ENCODE results near the gene TARBP2.
A peak's percentile ranks its signal among the peaks of the same experiment; 100 is the strongest.

TARBP2 gene

DNA sequence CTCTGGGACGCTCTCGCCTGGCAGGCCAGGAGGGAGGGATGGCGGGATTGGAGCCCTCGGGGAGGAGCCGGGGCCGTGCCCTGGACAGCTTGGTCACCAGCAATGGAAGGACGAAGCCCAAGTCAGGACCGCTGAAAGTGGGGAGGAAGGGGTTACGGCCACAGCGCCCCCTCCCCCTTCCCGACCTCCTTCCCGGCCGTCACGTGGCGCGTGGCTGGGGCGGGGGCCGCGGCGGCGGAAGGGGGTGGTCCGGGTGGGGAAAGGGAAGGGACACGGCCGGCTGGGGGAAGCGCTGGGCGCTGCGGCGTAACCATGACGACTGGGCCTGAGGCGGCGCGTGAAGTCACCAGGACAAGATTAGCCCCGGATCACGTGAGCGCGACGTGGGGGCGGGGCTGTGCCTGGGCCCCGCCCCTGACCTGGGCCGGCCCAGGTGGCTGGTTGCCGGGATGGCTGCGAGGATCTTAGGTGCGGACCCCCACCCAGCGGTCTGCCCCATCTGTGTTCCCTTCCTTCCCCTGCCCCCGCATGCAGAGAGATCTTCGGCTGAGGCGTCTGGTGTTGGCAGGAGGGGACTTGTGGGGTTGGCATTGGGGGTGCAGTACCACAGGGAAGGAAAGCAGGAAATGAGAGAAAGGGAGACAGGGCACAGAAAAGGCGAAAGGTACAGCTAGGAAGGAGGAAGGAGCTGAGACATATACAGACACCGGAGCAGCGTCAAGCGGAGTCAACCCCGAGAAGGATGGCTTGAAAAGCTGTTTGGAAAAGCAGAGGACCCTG lies 8.1 kb upstream of the TARBP2 start:
- H3K4me3 ChIP-seq (replicated peaks in 1 of 2; ENCODE audit: low read depth in 2 of 2, low read length in 2 of 2) = peak overlapping the region; percentile 40 to 56
- TF ChIP-seq, protein P1, sequence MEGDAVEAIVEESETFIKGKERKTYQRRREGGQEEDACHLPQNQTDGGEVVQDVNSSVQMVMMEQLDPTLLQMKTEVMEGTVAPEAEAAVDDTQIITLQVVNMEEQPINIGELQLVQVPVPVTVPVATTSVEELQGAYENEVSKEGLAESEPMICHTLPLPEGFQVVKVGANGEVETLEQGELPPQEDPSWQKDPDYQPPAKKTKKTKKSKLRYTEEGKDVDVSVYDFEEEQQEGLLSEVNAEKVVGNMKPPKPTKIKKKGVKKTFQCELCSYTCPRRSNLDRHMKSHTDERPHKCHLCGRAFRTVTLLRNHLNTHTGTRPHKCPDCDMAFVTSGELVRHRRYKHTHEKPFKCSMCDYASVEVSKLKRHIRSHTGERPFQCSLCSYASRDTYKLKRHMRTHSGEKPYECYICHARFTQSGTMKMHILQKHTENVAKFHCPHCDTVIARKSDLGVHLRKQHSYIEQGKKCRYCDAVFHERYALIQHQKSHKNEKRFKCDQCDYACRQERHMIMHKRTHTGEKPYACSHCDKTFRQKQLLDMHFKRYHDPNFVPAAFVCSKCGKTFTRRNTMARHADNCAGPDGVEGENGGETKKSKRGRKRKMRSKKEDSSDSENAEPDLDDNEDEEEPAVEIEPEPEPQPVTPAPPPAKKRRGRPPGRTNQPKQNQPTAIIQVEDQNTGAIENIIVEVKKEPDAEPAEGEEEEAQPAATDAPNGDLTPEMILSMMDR (IDR thresholded peaks at IDR 0.05; ENCODE audit: low read depth, low read length) = no peak
- DNase-seq (ENCODE audit: low read depth in 2 of 2) = peak; percentile 86 to 95

DNA sequence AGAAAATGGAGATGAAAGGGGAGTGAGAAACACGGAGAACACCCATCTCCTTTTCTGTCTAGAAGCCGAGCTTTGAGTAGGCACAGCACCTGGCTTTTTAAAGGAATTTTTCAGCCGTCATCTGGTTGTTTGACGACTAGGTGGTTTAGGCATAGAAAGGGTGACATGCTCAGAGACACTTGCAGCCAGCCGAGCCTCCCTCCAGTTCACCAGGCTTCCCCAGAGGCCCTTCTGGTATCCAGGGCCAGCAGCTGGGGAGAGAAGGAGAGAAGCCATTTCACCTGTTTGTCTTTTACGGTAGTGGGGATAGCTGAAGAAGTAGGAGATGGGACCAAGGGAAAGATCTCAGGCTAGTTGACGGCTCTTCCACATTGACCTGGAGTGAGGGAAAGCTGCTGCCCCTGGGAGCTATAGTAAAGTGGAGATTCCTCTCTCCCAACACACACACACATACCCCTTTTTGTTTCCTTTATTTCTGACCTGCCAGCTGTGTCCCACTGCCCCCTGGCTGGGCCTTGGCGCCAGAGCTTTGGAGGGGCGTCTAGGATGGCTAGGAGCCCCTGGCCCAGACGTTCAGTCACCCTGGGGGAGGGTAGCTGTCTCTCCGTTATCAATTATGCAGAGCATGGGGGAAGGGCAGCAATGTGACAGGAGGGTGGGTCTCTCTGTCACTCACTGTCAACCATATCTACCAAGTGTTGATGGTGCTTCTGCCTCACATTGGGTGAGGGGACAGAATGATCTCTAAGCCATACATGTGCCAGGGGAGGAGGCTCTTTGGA lies 7.3 kb upstream of the TARBP2 start:
- no peak for DNase-seq (ENCODE audit: low read depth in 2 of 2)
- TF ChIP-seq, protein P1 (IDR thresholded peaks at IDR 0.05; ENCODE audit: low read depth, low read length) = no peak
- H3K4me3 ChIP-seq (replicated peaks in 1 of 2; ENCODE audit: low read depth in 2 of 2, low read length in 2 of 2) = peak overlapping the region; percentile 30 to 56

DNA sequence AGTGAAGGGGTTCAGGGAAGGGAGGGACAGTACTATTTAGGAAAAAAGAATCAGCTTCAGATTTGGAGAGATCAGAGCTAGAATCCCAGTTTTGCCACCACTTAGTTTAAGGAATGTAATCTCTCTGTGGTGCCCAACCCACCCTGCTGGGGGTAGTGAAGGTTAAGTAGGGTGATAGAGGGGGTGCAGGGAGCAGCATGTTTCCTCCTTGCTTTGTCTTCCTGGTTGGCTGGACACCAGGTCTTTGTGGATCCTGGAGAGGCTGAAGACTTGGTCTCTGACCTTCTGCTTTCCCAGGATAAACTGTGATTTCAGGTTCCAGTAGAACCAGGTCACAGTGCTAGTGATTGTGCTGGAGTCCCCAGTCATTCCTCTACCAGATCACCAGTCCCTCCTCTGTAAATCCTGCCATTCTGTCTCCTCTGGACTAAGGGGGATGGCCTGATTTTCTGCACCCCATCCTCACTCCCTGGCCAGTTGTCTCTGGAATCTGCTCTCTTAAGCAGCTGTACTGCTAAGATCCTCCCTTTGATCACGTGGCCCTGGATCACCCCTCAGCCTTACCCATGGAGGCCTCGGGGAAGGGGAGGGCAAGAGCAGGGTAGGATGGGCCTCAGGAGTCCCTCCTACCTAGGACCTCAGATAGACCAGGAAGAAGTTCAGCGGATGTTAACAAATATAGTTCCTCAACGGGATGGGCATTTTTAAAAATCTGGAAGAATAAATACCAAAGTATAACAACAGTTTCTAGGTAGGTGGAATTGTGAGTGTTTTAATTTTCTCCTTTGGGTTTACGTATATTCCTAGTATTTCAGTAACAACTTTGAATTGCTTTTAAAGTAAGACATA lies 5.0 kb upstream of the TARBP2 start:
- H3K4me3 ChIP-seq (replicated peaks in 1 of 2; ENCODE audit: low read depth in 2 of 2, low read length in 2 of 2) = peak overlapping the region in 1 of 2 donors; percentile 11
- TF ChIP-seq, protein P1 (IDR thresholded peaks at IDR 0.05; ENCODE audit: low read depth, low read length) = no peak
- peak; percentile 71 to 93 for DNase-seq (ENCODE audit: low read depth in 2 of 2)

DNA sequence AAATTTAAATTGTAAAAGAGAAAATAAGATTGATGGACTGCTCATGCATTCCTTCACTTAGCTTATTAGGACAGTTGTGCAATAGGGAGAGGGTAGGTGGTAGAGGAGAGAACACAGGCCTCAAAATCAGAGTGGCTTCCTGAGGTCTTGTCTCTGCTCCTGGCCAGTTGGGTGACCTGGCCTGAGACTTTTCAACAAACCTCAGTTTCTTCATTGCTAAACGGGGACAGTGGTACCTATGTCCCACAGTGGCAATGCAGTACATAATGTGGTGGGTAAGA lies 4.4 kb upstream of the TARBP2 start:
- no peak for DNase-seq (ENCODE audit: low read depth in 2 of 2)
- H3K4me3 ChIP-seq (replicated peaks in 1 of 2; ENCODE audit: low read depth in 2 of 2, low read length in 2 of 2) = peak overlapping the region in 1 of 2 donors; percentile 11
- TF ChIP-seq, protein P1 (IDR thresholded peaks at IDR 0.05; ENCODE audit: low read depth, low read length) = no peak

DNA sequence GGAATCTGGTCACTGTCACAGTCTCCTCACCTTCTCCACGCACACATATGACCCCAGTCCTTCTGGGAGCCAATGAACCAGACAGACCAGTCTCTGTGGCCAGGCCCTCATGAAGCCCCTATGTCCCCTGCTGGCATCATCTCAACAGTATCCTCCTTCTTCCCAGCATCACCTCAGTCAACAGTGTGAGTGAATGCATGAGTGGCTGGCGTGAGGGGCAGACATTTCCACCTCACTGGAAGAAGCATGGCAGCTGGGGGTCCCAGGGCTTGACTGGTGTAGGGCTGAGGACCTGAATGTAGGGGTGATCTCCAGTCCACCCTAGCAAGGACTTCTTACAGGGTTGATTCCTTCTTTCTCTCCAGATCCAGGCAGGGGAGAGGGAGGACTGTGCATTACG lies 3.6 kb upstream of the TARBP2 start:
- TF ChIP-seq, protein P1 (IDR thresholded peaks at IDR 0.05; ENCODE audit: low read depth, low read length) = no peak
- no peak overlapping the region for H3K4me3 ChIP-seq (replicated peaks in 1 of 2; ENCODE audit: low read depth in 2 of 2, low read length in 2 of 2)
- no peak for DNase-seq (ENCODE audit: low read depth in 2 of 2)

DNA sequence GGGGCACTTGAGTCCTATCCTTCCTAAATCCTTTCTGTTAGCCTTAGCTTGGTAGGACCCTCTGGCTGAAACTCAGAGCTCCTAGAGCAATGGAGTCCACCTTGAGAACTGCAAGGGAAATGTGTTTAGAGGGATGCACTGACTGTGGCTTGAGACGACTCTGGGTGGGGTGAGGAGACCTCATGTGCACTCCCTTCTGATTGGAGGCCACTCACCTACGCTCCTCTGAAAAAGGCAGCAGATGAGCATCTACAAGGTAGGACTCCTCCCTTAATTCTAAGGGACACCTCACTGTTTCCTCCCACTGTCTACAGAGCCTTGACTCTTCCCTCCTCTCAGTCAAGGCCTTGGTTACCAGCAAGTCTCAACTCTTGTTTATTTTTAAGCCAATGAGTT lies 2.9 kb upstream of the TARBP2 start:
- TF ChIP-seq, protein P1 (IDR thresholded peaks at IDR 0.05; ENCODE audit: low read depth, low read length) = no peak
- H3K4me3 ChIP-seq (replicated peaks in 1 of 2; ENCODE audit: low read depth in 2 of 2, low read length in 2 of 2) = peak overlapping the region; percentile 81 to 84
- DNase-seq (ENCODE audit: low read depth in 2 of 2) = no peak

Measured in cardiac fibroblast (primary cell).